HepG2 (cell line): Measurements from ENCODE around the gene ELP5. TPM values are rescaled to one million over a fixed set of nuclear protein-coding genes. Genes with fewer than 3 reads are reported as not detected.

ENCODE experiments used
- SIN3A ChIP-seq: IDR thresholded peaks from 2 replicates; pipeline ENCODE4 v1.6.1; 2011; ENCODE audit warnings: low read depth, mild to moderate bottlenecking, control low read depth, low read length, borderline replicate concordance
- ZIK1 ChIP-seq: sonication (generic); formaldehyde crosslinking; IDR thresholded peaks from 2 replicates; pipeline ENCODE4 v1.5.0; 2020; ENCODE audit warnings: mild to moderate bottlenecking, low read depth, missing genetic modification reagents, borderline replicate concordance
- ZNF841 ChIP-seq: sonication (generic); formaldehyde crosslinking; IDR thresholded peaks from 2 replicates; pipeline ENCODE4 v1.8.1; 2023; ENCODE audit warnings: missing genetic modification reagents, borderline replicate concordance
- polyA plus RNA-seq, 8 experiments: library from polyadenylated mRNA; depleted of rRNA in 3 of 8; stranded (reverse) in 7 of 8; unstranded in 1 of 8; fragments of >200 nt; fragmentation: Illumina TruSeq in 4 of 8; extraction: Trizol in 4 of 8; gene quantifications; 2 replicates each; pipeline versions ENCODE4 v1.2.1 to v1.2.3, GENCODE V29; 2011 to 2016; ENCODE audit warnings: low read depth in 4 of 8, missing spikeins in 1 of 8, mixed read lengths in 1 of 8; ENCODE audit not compliant: insufficient read depth in 1 of 8
- total RNA-seq, 5 experiments: library from RNA; depleted of rRNA; stranded (reverse); fragments of >200 nt; fragmentation: Illumina TruSeq; extraction: Trizol; gene quantifications; 2 replicates each; pipeline ENCODE4 v1.2.3, GENCODE V29; 2016; ENCODE audit warnings: low read depth in 1 of 5
- TF ChIP-seq, protein P1 (sequence below), 2 experiments: sonication (generic) in 1 of 2; formaldehyde crosslinking in 1 of 2; IDR thresholded peaks; 2 replicates each; pipeline versions ENCODE4 v1.4.0 to v1.6.1; 2018 to 2020; ENCODE audit warnings: missing genetic modification reagents in 2 of 2, borderline replicate concordance in 1 of 2, low read depth in 1 of 2, mild to moderate bottlenecking in 1 of 2, missing biosample characterization in 1 of 2
- TF ChIP-seq, protein P2 (sequence below): sonication (generic); formaldehyde crosslinking; IDR thresholded peaks from 2 replicates; pipeline ENCODE4 v1.4.0; 2020; ENCODE audit warnings: mild to moderate bottlenecking, missing genetic modification reagents, borderline replicate concordance
- TF ChIP-seq, protein P3 (sequence below): sonication (generic); formaldehyde crosslinking; IDR thresholded peaks from 2 replicates; pipeline ENCODE4 v1.4.0; 2020; ENCODE audit warnings: mild to moderate bottlenecking, missing genetic modification reagents
- TF ChIP-seq, protein P4 (sequence below): sonication (generic); formaldehyde crosslinking; IDR thresholded peaks from 2 replicates; pipeline ENCODE4 v1.4.0; 2020; ENCODE audit warnings: missing genetic modification reagents, borderline replicate concordance
- TF ChIP-seq, protein P5 (sequence below): sonication (generic); formaldehyde crosslinking; IDR thresholded peaks from 2 replicates; pipeline ENCODE4 v1.8.1; 2022; ENCODE audit warnings: mild to moderate bottlenecking, missing genetic modification reagents
- TF ChIP-seq, protein P6 (sequence below): sonication (generic); formaldehyde crosslinking; IDR thresholded peaks from 2 replicates; pipeline ENCODE4 v1.4.0; 2020; ENCODE audit warnings: mild to moderate bottlenecking, missing genetic modification reagents
- TF ChIP-seq, protein P7 (sequence below): sonication (generic); formaldehyde crosslinking; IDR thresholded peaks from 2 replicates; pipeline ENCODE4 v1.4.0; 2020; ENCODE audit warnings: low read depth, mild to moderate bottlenecking, missing genetic modification reagents
- TF ChIP-seq, protein P8 (sequence below): sonication (generic); formaldehyde crosslinking; IDR thresholded peaks from 2 replicates; pipeline ENCODE4 v1.4.0; 2020; ENCODE audit warnings: missing genetic modification reagents

The ELP5 gene
- total and polyA plus RNA-seq, 2 of the 13 experiments (the other 11 are each of a cell fraction or from before 2014, with no cell fraction given), result 67.6 to 69.8 TPM

DNA sequence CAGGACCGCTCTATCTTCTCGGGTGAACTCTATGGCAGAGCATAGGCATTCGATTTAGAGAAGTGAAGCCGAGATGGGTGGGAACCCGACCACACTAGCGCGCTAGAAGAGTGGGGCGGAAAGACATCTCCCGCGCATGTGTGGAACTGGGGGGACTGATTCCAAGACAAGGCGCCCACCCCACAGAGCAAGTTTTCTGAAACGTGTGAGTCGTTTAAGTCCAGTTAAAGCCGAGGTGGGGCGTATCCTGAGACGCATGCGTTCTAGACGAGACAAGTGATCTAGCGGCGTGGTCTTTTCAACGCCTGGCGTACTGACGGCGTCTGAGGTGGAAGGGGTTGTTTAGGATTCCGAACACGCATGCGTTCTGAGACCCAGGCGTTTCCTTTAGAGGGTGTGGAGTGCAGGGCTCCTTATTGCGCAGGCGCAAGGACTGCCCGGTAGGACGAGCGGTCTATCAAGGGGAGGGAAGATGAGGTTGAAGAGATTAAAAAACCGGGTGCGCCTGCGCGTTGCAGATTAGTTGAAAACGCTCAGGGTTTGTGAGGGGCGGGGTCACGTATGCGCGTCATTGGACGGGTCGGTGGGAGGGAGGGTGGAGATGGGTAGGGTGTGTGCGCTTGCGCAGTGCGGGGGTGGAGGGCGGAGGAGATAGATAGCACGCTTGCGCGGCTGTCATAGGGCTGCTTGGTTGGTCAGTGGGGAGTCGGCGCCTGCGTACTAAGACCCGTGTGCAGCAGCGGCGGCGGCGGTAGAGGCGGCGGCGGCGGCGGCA is 55.1 kb downstream of the ELP5 start, which contains the start of gene EIF5A (continued):
- TF ChIP-seq, protein P1, sequence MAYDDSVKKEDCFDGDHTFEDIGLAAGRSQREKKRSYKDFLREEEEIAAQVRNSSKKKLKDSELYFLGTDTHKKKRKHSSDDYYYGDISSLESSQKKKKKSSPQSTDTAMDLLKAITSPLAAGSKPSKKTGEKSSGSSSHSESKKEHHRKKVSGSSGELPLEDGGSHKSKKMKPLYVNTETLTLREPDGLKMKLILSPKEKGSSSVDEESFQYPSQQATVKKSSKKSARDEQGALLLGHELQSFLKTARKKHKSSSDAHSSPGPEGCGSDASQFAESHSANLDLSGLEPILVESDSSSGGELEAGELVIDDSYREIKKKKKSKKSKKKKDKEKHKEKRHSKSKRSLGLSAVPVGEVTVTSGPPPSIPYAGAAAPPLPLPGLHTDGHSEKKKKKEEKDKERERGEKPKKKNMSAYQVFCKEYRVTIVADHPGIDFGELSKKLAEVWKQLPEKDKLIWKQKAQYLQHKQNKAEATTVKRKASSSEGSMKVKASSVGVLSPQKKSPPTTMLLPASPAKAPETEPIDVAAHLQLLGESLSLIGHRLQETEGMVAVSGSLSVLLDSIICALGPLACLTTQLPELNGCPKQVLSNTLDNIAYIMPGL (CRISPR knock-in tag; IDR thresholded peaks at IDR 0.05; ENCODE audit: borderline replicate concordance in 1 of 2, low read depth in 1 of 2), result peak; percentile 35 to 68; a peak in 2 of 4 replicates
- TF ChIP-seq, protein P2, sequence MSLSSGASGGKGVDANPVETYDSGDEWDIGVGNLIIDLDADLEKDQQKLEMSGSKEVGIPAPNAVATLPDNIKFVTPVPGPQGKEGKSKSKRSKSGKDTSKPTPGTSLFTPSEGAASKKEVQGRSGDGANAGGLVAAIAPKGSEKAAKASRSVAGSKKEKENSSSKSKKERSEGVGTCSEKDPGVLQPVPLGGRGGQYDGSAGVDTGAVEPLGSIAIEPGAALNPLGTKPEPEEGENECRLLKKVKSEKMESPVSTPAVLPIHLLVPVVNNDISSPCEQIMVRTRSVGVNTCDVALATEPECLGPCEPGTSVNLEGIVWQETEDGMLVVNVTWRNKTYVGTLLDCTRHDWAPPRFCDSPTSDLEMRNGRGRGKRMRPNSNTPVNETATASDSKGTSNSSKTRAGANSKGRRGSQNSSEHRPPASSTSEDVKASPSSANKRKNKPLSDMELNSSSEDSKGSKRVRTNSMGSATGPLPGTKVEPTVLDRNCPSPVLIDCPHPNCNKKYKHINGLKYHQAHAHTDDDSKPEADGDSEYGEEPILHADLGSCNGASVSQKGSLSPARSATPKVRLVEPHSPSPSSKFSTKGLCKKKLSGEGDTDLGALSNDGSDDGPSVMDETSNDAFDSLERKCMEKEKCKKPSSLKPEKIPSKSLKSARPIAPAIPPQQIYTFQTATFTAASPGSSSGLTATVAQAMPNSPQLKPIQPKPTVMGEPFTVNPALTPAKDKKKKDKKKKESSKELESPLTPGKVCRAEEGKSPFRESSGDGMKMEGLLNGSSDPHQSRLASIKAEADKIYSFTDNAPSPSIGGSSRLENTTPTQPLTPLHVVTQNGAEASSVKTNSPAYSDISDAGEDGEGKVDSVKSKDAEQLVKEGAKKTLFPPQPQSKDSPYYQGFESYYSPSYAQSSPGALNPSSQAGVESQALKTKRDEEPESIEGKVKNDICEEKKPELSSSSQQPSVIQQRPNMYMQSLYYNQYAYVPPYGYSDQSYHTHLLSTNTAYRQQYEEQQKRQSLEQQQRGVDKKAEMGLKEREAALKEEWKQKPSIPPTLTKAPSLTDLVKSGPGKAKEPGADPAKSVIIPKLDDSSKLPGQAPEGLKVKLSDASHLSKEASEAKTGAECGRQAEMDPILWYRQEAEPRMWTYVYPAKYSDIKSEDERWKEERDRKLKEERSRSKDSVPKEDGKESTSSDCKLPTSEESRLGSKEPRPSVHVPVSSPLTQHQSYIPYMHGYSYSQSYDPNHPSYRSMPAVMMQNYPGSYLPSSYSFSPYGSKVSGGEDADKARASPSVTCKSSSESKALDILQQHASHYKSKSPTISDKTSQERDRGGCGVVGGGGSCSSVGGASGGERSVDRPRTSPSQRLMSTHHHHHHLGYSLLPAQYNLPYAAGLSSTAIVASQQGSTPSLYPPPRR (CRISPR knock-in tag), result peak; percentile 46; the same call in 1 of the 2 replicates
- TF ChIP-seq ZNF841, result no peak
- TF ChIP-seq, protein P3, sequence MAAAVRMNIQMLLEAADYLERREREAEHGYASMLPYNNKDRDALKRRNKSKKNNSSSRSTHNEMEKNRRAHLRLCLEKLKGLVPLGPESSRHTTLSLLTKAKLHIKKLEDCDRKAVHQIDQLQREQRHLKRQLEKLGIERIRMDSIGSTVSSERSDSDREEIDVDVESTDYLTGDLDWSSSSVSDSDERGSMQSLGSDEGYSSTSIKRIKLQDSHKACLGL, result 0 out of 2 replicates have a peak, but pooled peaks have one; percentile 4
- TF ChIP-seq, protein P4, sequence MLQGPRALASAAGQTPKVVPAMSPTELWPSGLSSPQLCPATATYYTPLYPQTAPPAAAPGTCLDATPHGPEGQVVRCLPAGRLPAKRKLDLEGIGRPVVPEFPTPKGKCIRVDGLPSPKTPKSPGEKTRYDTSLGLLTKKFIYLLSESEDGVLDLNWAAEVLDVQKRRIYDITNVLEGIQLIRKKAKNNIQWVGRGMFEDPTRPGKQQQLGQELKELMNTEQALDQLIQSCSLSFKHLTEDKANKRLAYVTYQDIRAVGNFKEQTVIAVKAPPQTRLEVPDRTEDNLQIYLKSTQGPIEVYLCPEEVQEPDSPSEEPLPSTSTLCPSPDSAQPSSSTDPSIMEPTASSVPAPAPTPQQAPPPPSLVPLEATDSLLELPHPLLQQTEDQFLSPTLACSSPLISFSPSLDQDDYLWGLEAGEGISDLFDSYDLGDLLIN (CRISPR knock-in tag), result no peak
- peak; percentile 62; the same call in 1 of the 2 replicates for TF ChIP-seq SIN3A
- TF ChIP-seq, protein P5, sequence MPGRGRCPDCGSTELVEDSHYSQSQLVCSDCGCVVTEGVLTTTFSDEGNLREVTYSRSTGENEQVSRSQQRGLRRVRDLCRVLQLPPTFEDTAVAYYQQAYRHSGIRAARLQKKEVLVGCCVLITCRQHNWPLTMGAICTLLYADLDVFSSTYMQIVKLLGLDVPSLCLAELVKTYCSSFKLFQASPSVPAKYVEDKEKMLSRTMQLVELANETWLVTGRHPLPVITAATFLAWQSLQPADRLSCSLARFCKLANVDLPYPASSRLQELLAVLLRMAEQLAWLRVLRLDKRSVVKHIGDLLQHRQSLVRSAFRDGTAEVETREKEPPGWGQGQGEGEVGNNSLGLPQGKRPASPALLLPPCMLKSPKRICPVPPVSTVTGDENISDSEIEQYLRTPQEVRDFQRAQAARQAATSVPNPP (CRISPR knock-in tag), result no peak
- no peak for TF ChIP-seq ZIK1 (CRISPR knock-in tag)
- TF ChIP-seq, protein P6, sequence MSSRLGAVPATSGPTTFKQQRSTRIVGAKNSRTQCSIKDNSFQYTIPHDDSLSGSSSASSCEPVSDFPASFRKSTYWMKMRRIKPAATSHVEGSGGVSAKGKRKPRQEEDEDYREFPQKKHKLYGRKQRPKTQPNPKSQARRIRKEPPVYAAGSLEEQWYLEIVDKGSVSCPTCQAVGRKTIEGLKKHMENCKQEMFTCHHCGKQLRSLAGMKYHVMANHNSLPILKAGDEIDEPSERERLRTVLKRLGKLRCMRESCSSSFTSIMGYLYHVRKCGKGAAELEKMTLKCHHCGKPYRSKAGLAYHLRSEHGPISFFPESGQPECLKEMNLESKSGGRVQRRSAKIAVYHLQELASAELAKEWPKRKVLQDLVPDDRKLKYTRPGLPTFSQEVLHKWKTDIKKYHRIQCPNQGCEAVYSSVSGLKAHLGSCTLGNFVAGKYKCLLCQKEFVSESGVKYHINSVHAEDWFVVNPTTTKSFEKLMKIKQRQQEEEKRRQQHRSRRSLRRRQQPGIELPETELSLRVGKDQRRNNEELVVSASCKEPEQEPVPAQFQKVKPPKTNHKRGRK (CRISPR knock-in tag), result no peak
- TF ChIP-seq, protein P7, sequence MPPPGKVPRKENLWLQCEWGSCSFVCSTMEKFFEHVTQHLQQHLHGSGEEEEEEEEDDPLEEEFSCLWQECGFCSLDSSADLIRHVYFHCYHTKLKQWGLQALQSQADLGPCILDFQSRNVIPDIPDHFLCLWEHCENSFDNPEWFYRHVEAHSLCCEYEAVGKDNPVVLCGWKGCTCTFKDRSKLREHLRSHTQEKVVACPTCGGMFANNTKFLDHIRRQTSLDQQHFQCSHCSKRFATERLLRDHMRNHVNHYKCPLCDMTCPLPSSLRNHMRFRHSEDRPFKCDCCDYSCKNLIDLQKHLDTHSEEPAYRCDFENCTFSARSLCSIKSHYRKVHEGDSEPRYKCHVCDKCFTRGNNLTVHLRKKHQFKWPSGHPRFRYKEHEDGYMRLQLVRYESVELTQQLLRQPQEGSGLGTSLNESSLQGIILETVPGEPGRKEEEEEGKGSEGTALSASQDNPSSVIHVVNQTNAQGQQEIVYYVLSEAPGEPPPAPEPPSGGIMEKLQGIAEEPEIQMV (CRISPR knock-in tag), result peak; percentile 71; the same call in 1 of the 2 replicates
- TF ChIP-seq, protein P8, sequence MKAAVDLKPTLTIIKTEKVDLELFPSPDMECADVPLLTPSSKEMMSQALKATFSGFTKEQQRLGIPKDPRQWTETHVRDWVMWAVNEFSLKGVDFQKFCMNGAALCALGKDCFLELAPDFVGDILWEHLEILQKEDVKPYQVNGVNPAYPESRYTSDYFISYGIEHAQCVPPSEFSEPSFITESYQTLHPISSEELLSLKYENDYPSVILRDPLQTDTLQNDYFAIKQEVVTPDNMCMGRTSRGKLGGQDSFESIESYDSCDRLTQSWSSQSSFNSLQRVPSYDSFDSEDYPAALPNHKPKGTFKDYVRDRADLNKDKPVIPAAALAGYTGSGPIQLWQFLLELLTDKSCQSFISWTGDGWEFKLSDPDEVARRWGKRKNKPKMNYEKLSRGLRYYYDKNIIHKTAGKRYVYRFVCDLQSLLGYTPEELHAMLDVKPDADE (CRISPR knock-in tag), result no peak
